Measurements from ENCODE around the gene BACE2.

Gene BACE2

DNA sequence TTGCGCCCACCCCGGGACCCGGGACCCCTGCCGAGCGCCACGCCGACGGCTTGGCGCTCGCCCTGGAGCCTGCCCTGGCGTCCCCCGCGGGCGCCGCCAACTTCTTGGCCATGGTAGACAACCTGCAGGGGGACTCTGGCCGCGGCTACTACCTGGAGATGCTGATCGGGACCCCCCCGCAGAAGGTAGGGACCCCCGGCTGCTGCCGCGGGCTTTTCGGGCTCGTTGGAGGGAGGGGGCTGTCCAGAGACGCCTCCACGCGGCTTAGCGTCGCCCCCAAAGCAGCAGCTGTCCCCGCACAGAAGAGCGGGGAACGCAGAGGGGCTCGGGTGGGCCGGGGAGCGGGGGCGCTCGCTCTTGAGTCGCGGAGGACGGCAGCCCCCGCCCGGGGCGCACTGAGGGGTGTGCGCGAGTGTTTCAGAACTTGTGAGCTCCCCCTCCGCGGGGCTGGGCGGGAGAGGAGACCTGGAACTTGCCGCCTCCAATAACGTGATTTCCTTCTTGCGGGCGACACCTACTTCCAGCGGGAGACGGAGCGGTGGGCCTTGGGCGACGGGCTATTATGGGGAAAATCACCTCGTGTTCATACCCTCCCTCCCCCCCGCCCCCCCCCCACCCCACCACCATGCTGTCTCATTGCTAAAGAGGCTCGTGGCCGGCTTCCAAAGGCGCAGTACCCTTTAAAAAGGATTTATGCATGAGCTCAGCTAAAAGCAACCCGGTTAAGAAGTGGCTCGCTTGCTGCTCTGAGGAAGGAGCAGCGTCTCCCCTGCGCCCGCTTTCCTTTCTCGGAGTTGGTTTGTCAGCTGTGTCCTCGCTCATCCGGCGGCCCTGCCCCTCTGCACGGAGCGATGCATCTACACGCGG lies 664 bp downstream of the BACE2 start:
- H3K4me3 ChIP-seq (ENCODE audit: low read depth in 1 of 2, low read length in 2 of 2), result peak overlapping the region; percentile 55 to 83
- peaks cover 4 to 23% of the 10 kb centered on the region in 2 donors for H3K4me1 ChIP-seq (ENCODE audit: control insufficient read depth in 1 of 2, insufficient read depth in 2 of 2, low read length in 2 of 2)
- H3K27ac ChIP-seq (ENCODE audit: low read length), result peak overlapping the region; percentile 85
- no peaks in the 10 kb centered on the region for H3K9me3 ChIP-seq (ENCODE audit: control insufficient read depth in 1 of 2, low read length in 2 of 2)
- H3K27me3 ChIP-seq (ENCODE audit: low read depth, low read length), result no peaks in the 10 kb centered on the region
- H3K36me3 ChIP-seq (ENCODE audit: control insufficient read depth in 1 of 2, insufficient read depth in 2 of 2, low read length in 2 of 2), result no peaks in the 10 kb centered on the region

GRCh38 chr21:41169258-41169576 lies 1.3 kb downstream of the BACE2 start:
- peak overlapping the region; percentile 55 to 63 for H3K4me3 ChIP-seq (ENCODE audit: low read depth in 1 of 2, low read length in 2 of 2)
- H3K27ac ChIP-seq (ENCODE audit: low read length), result peak overlapping the region; percentile 85
- no peaks in the 10 kb centered on the region for H3K36me3 ChIP-seq (ENCODE audit: control insufficient read depth in 1 of 2, insufficient read depth in 2 of 2, low read length in 2 of 2)
- no peaks in the 10 kb centered on the region for H3K9me3 ChIP-seq (ENCODE audit: control insufficient read depth in 1 of 2, low read length in 2 of 2)
- no peaks in the 10 kb centered on the region for H3K27me3 ChIP-seq (ENCODE audit: low read depth, low read length)
- peaks cover 4 to 23% of the 10 kb centered on the region in 2 donors for H3K4me1 ChIP-seq (ENCODE audit: control insufficient read depth in 1 of 2, insufficient read depth in 2 of 2, low read length in 2 of 2)

GRCh38 chr21:41169701-41170100 lies 1.7 kb downstream of the BACE2 start:
- Histone ChIP-seq H3K4me3 (ENCODE audit: low read depth in 1 of 2, low read length in 2 of 2) (peak overlapping the region; percentile 55 to 63), H3K9me3 (ENCODE audit: control insufficient read depth in 1 of 2, low read length in 2 of 2) (no peaks in the 10 kb centered on the region), H3K36me3 (ENCODE audit: control insufficient read depth in 1 of 2, insufficient read depth in 2 of 2, low read length in 2 of 2) (no peaks in the 10 kb centered on the region), H3K27ac (ENCODE audit: low read length) (peak overlapping the region; percentile 85), H3K27me3 (ENCODE audit: low read depth, low read length) (no peaks in the 10 kb centered on the region), H3K4me1 (ENCODE audit: control insufficient read depth in 1 of 2, insufficient read depth in 2 of 2, low read length in 2 of 2) (peaks cover 4 to 23% of the 10 kb centered on the region in 2 donors)

DNA sequence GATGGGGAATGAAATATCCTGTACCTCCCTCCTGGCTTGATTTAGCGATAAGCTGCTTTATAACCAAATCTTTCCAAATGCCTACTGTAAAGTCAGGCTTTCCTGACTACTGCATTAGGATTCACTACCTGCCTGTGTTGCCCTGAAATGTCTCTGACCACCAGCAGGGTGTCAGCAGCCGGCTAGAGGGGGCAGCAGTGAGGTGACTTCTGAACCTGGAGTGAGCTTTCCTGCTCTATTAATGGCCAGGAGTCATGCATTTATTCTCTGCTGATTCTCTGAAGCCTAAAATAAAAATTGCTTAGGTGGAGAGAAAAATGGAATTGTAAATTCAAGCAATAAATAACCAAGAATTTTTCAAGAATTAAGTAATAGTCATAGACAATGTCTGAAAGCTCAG lies 2.5 kb downstream of the BACE2 start:
- Histone ChIP-seq H3K9me3 (ENCODE audit: control insufficient read depth in 1 of 2, low read length in 2 of 2) (no peaks in the 10 kb centered on the region), H3K27me3 (ENCODE audit: low read depth, low read length) (no peaks in the 10 kb centered on the region), H3K27ac (ENCODE audit: low read length) (peak overlapping the region; percentile 85), H3K4me3 (ENCODE audit: low read depth in 1 of 2, low read length in 2 of 2) (peak overlapping the region in 1 of 2 donors; percentile 31), H3K36me3 (ENCODE audit: control insufficient read depth in 1 of 2, insufficient read depth in 2 of 2, low read length in 2 of 2) (no peaks in the 10 kb centered on the region), H3K4me1 (ENCODE audit: control insufficient read depth in 1 of 2, insufficient read depth in 2 of 2, low read length in 2 of 2) (peaks cover 4 to 24% of the 10 kb centered on the region in 2 donors)

DNA sequence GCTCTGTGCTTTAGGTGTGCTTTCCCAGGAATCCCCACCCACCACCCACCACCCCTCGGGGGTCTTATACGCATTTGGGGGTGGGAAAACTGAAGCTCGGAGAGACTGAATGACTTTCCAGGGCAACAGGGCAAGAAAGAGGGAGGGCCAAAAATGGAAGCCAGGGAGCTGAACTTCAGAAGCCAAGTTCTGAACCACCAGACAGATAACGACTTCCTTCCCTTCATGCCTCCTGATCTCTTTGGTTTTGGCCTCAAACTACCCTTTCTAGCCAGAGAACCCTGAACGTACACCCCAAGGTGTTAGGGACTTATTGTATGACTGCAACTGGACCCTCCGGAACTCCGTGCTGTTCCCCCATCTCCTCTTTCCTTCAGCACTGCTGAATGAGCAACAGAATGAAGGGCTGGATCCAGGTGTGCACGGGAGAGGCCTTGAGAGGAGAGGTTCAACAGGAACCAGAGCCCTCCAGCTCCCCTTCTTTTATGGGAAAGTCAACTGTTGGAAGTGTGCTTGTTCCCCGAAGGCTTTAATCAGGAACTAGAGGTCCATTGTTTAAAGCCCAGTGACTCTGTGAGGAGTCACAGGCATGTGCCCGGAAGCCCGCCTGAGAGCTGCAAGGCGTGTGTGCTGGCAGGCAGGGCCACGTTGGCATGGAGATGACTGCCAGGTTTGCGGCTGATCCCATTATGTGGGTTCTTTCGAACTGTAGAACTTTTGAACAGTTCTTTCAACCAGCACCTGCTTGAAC lies 3.1 kb downstream of the BACE2 start:
- Histone ChIP-seq H3K27me3 (ENCODE audit: low read depth, low read length) (no peaks in the 10 kb centered on the region), H3K27ac (ENCODE audit: low read length) (peak overlapping the region; percentile 85), H3K36me3 (ENCODE audit: control insufficient read depth in 1 of 2, insufficient read depth in 2 of 2, low read length in 2 of 2) (no peaks in the 10 kb centered on the region), H3K9me3 (ENCODE audit: control insufficient read depth in 1 of 2, low read length in 2 of 2) (no peaks in the 10 kb centered on the region), H3K4me3 (ENCODE audit: low read depth in 1 of 2, low read length in 2 of 2) (peak overlapping the region in 1 of 2 donors; percentile 31), H3K4me1 (ENCODE audit: control insufficient read depth in 1 of 2, insufficient read depth in 2 of 2, low read length in 2 of 2) (peaks cover 4 to 27% of the 10 kb centered on the region in 2 donors)

GRCh38 chr21:41175080-41175479 lies 7.1 kb downstream of the BACE2 start:
- Histone ChIP-seq H3K27ac (ENCODE audit: low read length) (no peak overlapping the region), H3K9me3 (ENCODE audit: control insufficient read depth in 1 of 2, low read length in 2 of 2) (no peaks in the 10 kb centered on the region), H3K36me3 (ENCODE audit: control insufficient read depth in 1 of 2, insufficient read depth in 2 of 2, low read length in 2 of 2) (no peaks in the 10 kb centered on the region), H3K4me1 (ENCODE audit: control insufficient read depth in 1 of 2, insufficient read depth in 2 of 2, low read length in 2 of 2) (peaks cover 0 to 32% of the 10 kb centered on the region in 2 donors), H3K4me3 (ENCODE audit: low read depth in 1 of 2, low read length in 2 of 2) (no peak overlapping the region), H3K27me3 (ENCODE audit: low read depth, low read length) (no peaks in the 10 kb centered on the region)

DNA sequence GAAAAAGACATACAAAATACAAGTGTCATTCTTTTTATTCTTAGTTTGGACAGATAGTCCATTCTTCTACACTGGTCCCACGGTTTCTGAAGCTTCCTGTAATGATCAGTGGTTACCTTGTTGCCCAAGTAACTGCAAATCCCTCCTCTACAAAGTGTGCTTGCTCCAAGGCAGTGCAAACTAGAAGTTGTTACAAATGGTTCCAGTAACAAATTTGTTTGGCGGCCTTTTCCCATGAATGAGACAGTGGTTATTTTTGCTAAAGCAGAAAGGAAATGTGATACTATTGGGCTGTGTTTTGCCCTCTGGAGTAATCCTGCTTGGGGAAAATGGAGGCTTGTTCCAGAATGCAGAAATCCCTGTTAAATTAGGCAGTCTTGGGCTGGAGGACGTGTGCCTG lies 8.9 kb downstream of the BACE2 start:
- no peaks in the 10 kb centered on the region for H3K9me3 ChIP-seq (ENCODE audit: control insufficient read depth in 1 of 2, low read length in 2 of 2)
- no peak overlapping the region for H3K27ac ChIP-seq (ENCODE audit: low read length)
- no peak overlapping the region for H3K4me3 ChIP-seq (ENCODE audit: low read depth in 1 of 2, low read length in 2 of 2)
- peaks cover 0 to 20% of the 10 kb centered on the region in 2 donors for H3K4me1 ChIP-seq (ENCODE audit: control insufficient read depth in 1 of 2, insufficient read depth in 2 of 2, low read length in 2 of 2)
- H3K27me3 ChIP-seq (ENCODE audit: low read depth, low read length), result no peaks in the 10 kb centered on the region
- H3K36me3 ChIP-seq (ENCODE audit: control insufficient read depth in 1 of 2, insufficient read depth in 2 of 2, low read length in 2 of 2), result no peaks in the 10 kb centered on the region

- no peak overlapping the region for H3K27ac ChIP-seq (ENCODE audit: low read length)
- H3K36me3 ChIP-seq (ENCODE audit: control insufficient read depth in 1 of 2, insufficient read depth in 2 of 2, low read length in 2 of 2), result no peaks in the 10 kb centered on the region
- peaks cover 0 to 16% of the 10 kb centered on the region in 2 donors for H3K4me1 ChIP-seq (ENCODE audit: control insufficient read depth in 1 of 2, insufficient read depth in 2 of 2, low read length in 2 of 2)
- H3K9me3 ChIP-seq (ENCODE audit: control insufficient read depth in 1 of 2, low read length in 2 of 2), result no peaks in the 10 kb centered on the region
- H3K27me3 ChIP-seq (ENCODE audit: low read depth, low read length), result no peaks in the 10 kb centered on the region
- H3K4me3 ChIP-seq (ENCODE audit: low read depth in 1 of 2, low read length in 2 of 2), result no peak overlapping the region
Measured at GRCh38 chr21:41180752-41181151, 12.8 kb downstream of the BACE2 start.

DNA sequence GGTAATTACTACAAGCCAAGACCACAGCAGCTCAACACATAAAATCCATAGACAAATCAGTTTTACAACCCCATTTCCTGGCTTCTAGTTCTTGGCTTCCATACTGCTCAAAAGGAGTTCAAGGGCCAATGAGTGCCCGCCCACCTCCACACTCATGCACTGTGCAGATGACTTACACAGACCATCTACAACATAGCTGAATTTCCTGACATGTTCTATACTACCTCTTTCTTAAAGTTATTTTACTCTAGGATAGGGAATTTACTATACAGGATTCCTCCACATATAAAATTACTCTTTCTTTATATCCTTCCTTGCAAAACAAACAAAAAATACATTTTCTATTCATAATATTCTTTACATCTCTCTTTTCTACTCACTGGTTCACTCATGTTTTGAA lies 14.6 kb downstream of the BACE2 start:
- H3K4me1 ChIP-seq (ENCODE audit: control insufficient read depth in 1 of 2, insufficient read depth in 2 of 2, low read length in 2 of 2), result peaks cover 0 to 16% of the 10 kb centered on the region in 2 donors
- no peaks in the 10 kb centered on the region for H3K36me3 ChIP-seq (ENCODE audit: control insufficient read depth in 1 of 2, insufficient read depth in 2 of 2, low read length in 2 of 2)
- no peaks in the 10 kb centered on the region for H3K27me3 ChIP-seq (ENCODE audit: low read depth, low read length)
- no peaks in the 10 kb centered on the region for H3K9me3 ChIP-seq (ENCODE audit: control insufficient read depth in 1 of 2, low read length in 2 of 2)
- no peak overlapping the region for H3K4me3 ChIP-seq (ENCODE audit: low read depth in 1 of 2, low read length in 2 of 2)
- no peak overlapping the region for H3K27ac ChIP-seq (ENCODE audit: low read length)

DNA sequence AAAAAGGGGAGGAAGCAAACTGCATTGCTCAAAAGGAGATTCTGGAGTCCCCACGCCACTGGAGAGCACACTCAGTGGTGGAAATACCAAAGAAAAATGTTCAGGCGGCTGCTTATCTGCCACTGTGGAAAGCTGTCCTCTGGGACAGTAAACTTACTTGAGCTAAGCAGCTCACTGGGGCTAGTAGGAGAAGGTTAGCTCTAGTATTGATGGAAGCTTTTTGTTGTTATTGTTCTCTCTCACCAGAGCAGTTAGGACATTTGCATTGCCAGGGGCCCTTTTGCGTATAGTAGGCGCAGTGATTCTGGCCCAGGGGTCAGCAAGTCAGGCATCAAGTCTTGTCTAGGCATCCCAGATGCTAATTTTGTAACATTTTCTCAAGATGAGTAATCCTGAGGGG lies 15.6 kb downstream of the BACE2 start:
- peaks cover 0 to 11% of the 10 kb centered on the region in 2 donors for H3K4me1 ChIP-seq (ENCODE audit: control insufficient read depth in 1 of 2, insufficient read depth in 2 of 2, low read length in 2 of 2)
- no peaks in the 10 kb centered on the region for H3K36me3 ChIP-seq (ENCODE audit: control insufficient read depth in 1 of 2, insufficient read depth in 2 of 2, low read length in 2 of 2)
- no peaks in the 10 kb centered on the region for H3K9me3 ChIP-seq (ENCODE audit: control insufficient read depth in 1 of 2, low read length in 2 of 2)

GRCh38 chr21:41185802-41186201 lies 17.8 kb downstream of the BACE2 start:
- Histone ChIP-seq H3K4me3 (ENCODE audit: low read depth in 1 of 2, low read length in 2 of 2) (no peak overlapping the region), H3K36me3 (ENCODE audit: control insufficient read depth in 1 of 2, insufficient read depth in 2 of 2, low read length in 2 of 2) (no peaks in the 10 kb centered on the region), H3K27me3 (ENCODE audit: low read depth, low read length) (no peaks in the 10 kb centered on the region), H3K27ac (ENCODE audit: low read length) (no peak overlapping the region), H3K9me3 (ENCODE audit: control insufficient read depth in 1 of 2, low read length in 2 of 2) (peaks cover 0 to 6% of the 10 kb centered on the region in 2 donors), H3K4me1 (ENCODE audit: control insufficient read depth in 1 of 2, insufficient read depth in 2 of 2, low read length in 2 of 2) (no peaks in the 10 kb centered on the region)

More for the DNA sequence above, 15.6 kb downstream of the BACE2 start:
- Histone ChIP-seq H3K27me3 (ENCODE audit: low read depth, low read length) (no peaks in the 10 kb centered on the region), H3K4me3 (ENCODE audit: low read depth in 1 of 2, low read length in 2 of 2) (no peak overlapping the region), H3K27ac (ENCODE audit: low read length) (no peak overlapping the region)
